OCI-LY7 (cell line): Measurements from ENCODE around the gene KRTAP5-2.
A peak's percentile ranks its signal among the peaks of the same experiment; 100 is the strongest.

ENCODE experiments used
- CTCF ChIP-seq: fragments of 200-600 bp; sonication (generic); conservative IDR thresholded peaks from 2 replicates; pipeline ENCODE4 v1.5.1; 2014; ENCODE audit warnings: mild to moderate bottlenecking, antibody characterized with exemption, low read length, moderate library complexity, mixed read lengths
- EZH2phosphoT487 ChIP-seq: fragments of 200-600 bp; sonication (generic); IDR thresholded peaks from 2 replicates; pipeline ENCODE4 v1.6.1; 2018; ENCODE audit warnings: low read depth, borderline replicate concordance, mild to moderate bottlenecking, mixed run types, antibody characterized with exemption, low read length, moderate library complexity, mixed read lengths

GRCh38 chr11:1574238-1574932, 23.7 kb downstream of the KRTAP5-2 start:
- TF ChIP-seq CTCF = peak; percentile 80
- TF ChIP-seq EZH2phosphoT487 = no peak
